K562 (cell line): ENCODE data around the gene ZNF775. TPM values are rescaled to one million over a fixed set of nuclear protein-coding genes. Genes with fewer than 3 reads are reported as not detected.

ENCODE experiments used
- CREB3L1 ChIP-seq: fragments of 450-650 bp; IDR thresholded peaks from 2 replicates; pipeline ENCODE4 v1.6.1; 2014; ENCODE audit warnings: low read depth, mild to moderate bottlenecking, moderate library complexity, borderline replicate concordance
- HOXB6 ChIP-seq: fragments of 250-450 bp; sonication (Bioruptor Pico); IDR thresholded peaks from 2 replicates; pipeline ENCODE4 v1.5.1; 2022; ENCODE audit warnings: mild to moderate bottlenecking, borderline replicate concordance
- JUNB ChIP-seq: fragments of 450-650 bp; formaldehyde crosslinking; conservative IDR thresholded peaks from 2 replicates; pipeline ENCODE4 v1.4.0; 2020; ENCODE audit warnings: mild to moderate bottlenecking
- RBM34 ChIP-seq: fragments of 200-400 bp; formaldehyde crosslinking; IDR thresholded peaks from 2 replicates; pipeline ENCODE4 v1.6.1; 2018; ENCODE audit warnings: low read length, borderline replicate concordance; ENCODE audit not compliant: insufficient read depth
- SMAD3 ChIP-seq: fragments of 450-650 bp; formaldehyde crosslinking; conservative IDR thresholded peaks from 2 replicates; pipeline ENCODE4 v1.4.0; 2020; ENCODE audit warnings: mild to moderate bottlenecking
- USF2 ChIP-seq: sonication (generic); formaldehyde crosslinking; IDR thresholded peaks from 2 replicates; pipeline ENCODE4 v1.5.0; 2020; ENCODE audit warnings: missing genetic modification reagents
- ZNF384 ChIP-seq: IDR thresholded peaks from 2 replicates; pipeline ENCODE4 v1.6.1; 2012; ENCODE audit warnings: low read depth, low read length, improper control_type of control experiment
- polyA plus RNA-seq, 8 experiments: library from polyadenylated mRNA; depleted of rRNA in 4 of 8; stranded (reverse) in 5 of 8; unstranded in 3 of 8; fragments of >200 nt; fragmentation: Nextera tagmentation in 2 of 8; fragmentation: Illumina TruSeq in 1 of 8; extraction: Ambion mirVana in 2 of 8; extraction: Trizol in 1 of 8; gene quantifications; 2 replicates each; pipeline versions ENCODE4 v1.2.1 to v1.2.3, GENCODE V29; 2011 to 2014; ENCODE audit warnings: inconsistent platforms in 1 of 8, missing spikeins in 1 of 8
- total RNA-seq, 7 experiments: library from RNA; depleted of rRNA in 6 of 7; stranded (reverse); fragments of >200 nt in 6 of 7; fragmentation: Illumina TruSeq in 2 of 7; extraction: Trizol in 2 of 7; gene quantifications; 2 replicates each; pipeline versions ENCODE4 v1.2.1 to v1.2.3, GENCODE V29; 2011 to 2021; ENCODE audit warnings: low replicate concordance in 1 of 7
- TF ChIP-seq, protein P1 (sequence below), 2 experiments: fragments of 450-650 bp; formaldehyde crosslinking in 1 of 2; IDR thresholded peaks; 2 replicates each; pipeline versions ENCODE4 v1.4.0 to v1.6.1; 2014 to 2020; ENCODE audit warnings: mild to moderate bottlenecking in 2 of 2, borderline replicate concordance in 1 of 2, low read depth in 1 of 2
- TF ChIP-seq, protein P2 (sequence below): sonication (generic); formaldehyde crosslinking; IDR thresholded peaks from 2 replicates; pipeline ENCODE4 v1.9.0; 2022; ENCODE audit warnings: mild to moderate bottlenecking, missing genetic modification reagents
- TF ChIP-seq, protein P3 (sequence below): fragments of 250-450 bp; sonication (Bioruptor Pico); IDR thresholded peaks from 2 replicates; pipeline ENCODE4 v1.4.0; 2020; ENCODE audit warnings: mild to moderate bottlenecking, moderate library complexity, borderline replicate concordance

ZNF775 gene
- total and polyA plus RNA-seq, 9 of the 15 experiments (the other 6 are each of a cell fraction or from before 2014, with no cell fraction given), result 0.04 to 18.7 (median 4.9) TPM

DNA sequence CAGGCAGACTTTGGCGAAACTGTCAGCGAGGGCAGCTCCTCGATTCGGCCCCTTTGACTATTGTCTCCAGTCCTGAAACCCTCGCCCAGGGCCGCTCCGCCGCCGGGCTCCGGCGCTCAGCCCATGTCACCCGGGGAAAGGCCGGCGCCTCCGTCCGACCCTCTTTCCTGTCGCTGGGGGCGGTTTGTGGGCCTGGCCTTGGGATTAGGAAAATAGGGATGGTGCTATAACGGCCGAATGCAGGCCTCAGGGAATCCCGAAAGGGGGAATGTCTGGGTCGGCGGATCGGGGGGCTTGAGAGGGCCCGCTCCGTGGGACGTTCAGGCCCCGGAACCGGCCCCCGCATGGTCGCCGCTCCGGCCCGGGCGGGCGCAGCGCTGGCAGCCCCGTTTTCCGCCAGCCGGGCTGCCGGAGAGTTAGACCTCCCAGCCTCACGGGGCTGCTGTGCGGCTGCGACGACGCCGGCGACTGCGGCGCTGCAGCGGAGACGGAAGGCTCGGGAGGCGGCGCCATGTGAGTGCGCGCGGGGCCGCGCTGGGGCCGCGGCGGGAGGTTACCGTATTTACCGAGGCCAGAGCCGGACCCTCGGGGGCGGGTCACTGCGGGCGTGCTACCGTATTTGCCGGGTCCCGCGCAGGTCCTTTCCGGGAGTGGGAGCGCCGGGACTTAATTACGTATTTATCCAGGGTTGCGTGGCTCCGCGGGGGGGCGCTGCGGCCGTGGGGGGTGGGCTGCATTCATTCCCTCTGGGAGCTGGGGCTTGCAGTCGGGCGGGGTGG, 25.9 kb downstream of the ZNF775 start (continued):
- TF ChIP-seq, protein P1, sequence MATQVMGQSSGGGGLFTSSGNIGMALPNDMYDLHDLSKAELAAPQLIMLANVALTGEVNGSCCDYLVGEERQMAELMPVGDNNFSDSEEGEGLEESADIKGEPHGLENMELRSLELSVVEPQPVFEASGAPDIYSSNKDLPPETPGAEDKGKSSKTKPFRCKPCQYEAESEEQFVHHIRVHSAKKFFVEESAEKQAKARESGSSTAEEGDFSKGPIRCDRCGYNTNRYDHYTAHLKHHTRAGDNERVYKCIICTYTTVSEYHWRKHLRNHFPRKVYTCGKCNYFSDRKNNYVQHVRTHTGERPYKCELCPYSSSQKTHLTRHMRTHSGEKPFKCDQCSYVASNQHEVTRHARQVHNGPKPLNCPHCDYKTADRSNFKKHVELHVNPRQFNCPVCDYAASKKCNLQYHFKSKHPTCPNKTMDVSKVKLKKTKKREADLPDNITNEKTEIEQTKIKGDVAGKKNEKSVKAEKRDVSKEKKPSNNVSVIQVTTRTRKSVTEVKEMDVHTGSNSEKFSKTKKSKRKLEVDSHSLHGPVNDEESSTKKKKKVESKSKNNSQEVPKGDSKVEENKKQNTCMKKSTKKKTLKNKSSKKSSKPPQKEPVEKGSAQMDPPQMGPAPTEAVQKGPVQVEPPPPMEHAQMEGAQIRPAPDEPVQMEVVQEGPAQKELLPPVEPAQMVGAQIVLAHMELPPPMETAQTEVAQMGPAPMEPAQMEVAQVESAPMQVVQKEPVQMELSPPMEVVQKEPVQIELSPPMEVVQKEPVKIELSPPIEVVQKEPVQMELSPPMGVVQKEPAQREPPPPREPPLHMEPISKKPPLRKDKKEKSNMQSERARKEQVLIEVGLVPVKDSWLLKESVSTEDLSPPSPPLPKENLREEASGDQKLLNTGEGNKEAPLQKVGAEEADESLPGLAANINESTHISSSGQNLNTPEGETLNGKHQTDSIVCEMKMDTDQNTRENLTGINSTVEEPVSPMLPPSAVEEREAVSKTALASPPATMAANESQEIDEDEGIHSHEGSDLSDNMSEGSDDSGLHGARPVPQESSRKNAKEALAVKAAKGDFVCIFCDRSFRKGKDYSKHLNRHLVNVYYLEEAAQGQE (IDR thresholded peaks at IDR 0.05; ENCODE audit: borderline replicate concordance), result peak; percentile 43; the same call in 1 of the 2 replicates
- TF ChIP-seq, protein P1 (CRISPR knock-in tag; IDR thresholded peaks at IDR 0.05; ENCODE audit: low read depth), result peak; percentile 10; the same call in 1 of the 2 replicates
- TF ChIP-seq RBM34 (peak; percentile 96; the same call in 1 of the 2 replicates), HOXB6 (CRISPR knock-in tag) (no peak), JUNB (no peak), SMAD3 (CRISPR knock-in tag) (0 out of 2 replicates have a peak, but pooled peaks have one; percentile 43), ZNF384 (peak; percentile 9; the same call in 1 of the 2 replicates), USF2 (no peak; the same call in 1 of the 2 replicates), CREB3L1 (peak; percentile 78; the same call in 1 of the 2 replicates)
- TF ChIP-seq, protein P2, sequence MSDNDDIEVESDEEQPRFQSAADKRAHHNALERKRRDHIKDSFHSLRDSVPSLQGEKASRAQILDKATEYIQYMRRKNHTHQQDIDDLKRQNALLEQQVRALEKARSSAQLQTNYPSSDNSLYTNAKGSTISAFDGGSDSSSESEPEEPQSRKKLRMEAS (CRISPR knock-in tag), result peak; percentile 91
- TF ChIP-seq, protein P3, sequence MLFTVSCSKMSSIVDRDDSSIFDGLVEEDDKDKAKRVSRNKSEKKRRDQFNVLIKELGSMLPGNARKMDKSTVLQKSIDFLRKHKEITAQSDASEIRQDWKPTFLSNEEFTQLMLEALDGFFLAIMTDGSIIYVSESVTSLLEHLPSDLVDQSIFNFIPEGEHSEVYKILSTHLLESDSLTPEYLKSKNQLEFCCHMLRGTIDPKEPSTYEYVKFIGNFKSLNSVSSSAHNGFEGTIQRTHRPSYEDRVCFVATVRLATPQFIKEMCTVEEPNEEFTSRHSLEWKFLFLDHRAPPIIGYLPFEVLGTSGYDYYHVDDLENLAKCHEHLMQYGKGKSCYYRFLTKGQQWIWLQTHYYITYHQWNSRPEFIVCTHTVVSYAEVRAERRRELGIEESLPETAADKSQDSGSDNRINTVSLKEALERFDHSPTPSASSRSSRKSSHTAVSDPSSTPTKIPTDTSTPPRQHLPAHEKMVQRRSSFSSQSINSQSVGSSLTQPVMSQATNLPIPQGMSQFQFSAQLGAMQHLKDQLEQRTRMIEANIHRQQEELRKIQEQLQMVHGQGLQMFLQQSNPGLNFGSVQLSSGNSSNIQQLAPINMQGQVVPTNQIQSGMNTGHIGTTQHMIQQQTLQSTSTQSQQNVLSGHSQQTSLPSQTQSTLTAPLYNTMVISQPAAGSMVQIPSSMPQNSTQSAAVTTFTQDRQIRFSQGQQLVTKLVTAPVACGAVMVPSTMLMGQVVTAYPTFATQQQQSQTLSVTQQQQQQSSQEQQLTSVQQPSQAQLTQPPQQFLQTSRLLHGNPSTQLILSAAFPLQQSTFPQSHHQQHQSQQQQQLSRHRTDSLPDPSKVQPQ (CRISPR knock-in tag), result 0 out of 2 replicates have a peak, but pooled peaks have one; percentile 2
